BE2C (cell line): ENCODE data around the gene SNTG2.
"Not testable (repeated sequence)": the region's sequence is repeated elsewhere in the genome, so short reads cannot be mapped to it uniquely, and the experiment has no call there.

Experiments used
- DNase-seq: peaks from one replicate; pipeline ENCODE4 v3.0.0-alpha.2; 2020
- H3K27me3 ChIP-seq: fragments of 250-450 bp; sonication (Bioruptor Pico); 2 replicates; pipeline ENCODE4 v1.5.1; 2020; ENCODE audit warnings: mild to moderate bottlenecking
- H3K36me3 ChIP-seq: fragments of 250-450 bp; sonication (Bioruptor Pico); 2 replicates; pipeline ENCODE4 v1.5.1; 2020; ENCODE audit warnings: mild to moderate bottlenecking
- H3K4me1 ChIP-seq: fragments of 250-450 bp; sonication (Bioruptor Pico); 2 replicates; pipeline ENCODE4 v1.5.1; 2020
- H3K4me3 ChIP-seq: 2 replicates; pipeline ENCODE4 v1.5.1; 2011; ENCODE audit warnings: low read depth, low read length
- H3K9me3 ChIP-seq: fragments of 250-450 bp; sonication (Bioruptor Pico); 2 replicates; pipeline ENCODE4 v1.5.1; 2020
- CTCF ChIP-seq: IDR thresholded peaks from 2 replicates; pipeline ENCODE4 v1.5.1; 2012; ENCODE audit warnings: mild to moderate bottlenecking, low read depth, low read length

SNTG2 gene

GRCh38 chr2:1097101-1097500, 146.5 kb downstream of the SNTG2 start:
- no peaks in the 10 kb centered on the region for H3K4me1 ChIP-seq
- no peak overlapping the region for H3K4me3 ChIP-seq
- no peak for TF ChIP-seq CTCF
- H3K9me3 ChIP-seq = no peaks in the 10 kb centered on the region
- no peak for DNase-seq
- no peaks in the 10 kb centered on the region for H3K36me3 ChIP-seq
- H3K27me3 ChIP-seq = no peaks in the 10 kb centered on the region

- Histone ChIP-seq H3K9me3 (no peaks in the 10 kb centered on the region), H3K27me3 (no peaks in the 10 kb centered on the region), H3K36me3 (no peaks in the 10 kb centered on the region), H3K4me1 (no peaks in the 10 kb centered on the region), H3K4me3 (no peak overlapping the region)
- no peak for TF ChIP-seq CTCF
- no peak for DNase-seq
Measured at GRCh38 chr2:1099418-1099817, 148.8 kb downstream of the SNTG2 start.

- no peaks in the 10 kb centered on the region for H3K4me1 ChIP-seq
- no peak for DNase-seq
- no peaks in the 10 kb centered on the region for H3K9me3 ChIP-seq
- H3K36me3 ChIP-seq = no peaks in the 10 kb centered on the region
- no peak for TF ChIP-seq CTCF
- no peak overlapping the region for H3K4me3 ChIP-seq
- H3K27me3 ChIP-seq = no peaks in the 10 kb centered on the region
Measured at GRCh38 chr2:1101011-1101782, 150.5 kb downstream of the SNTG2 start.

- no peaks in the 10 kb centered on the region for H3K9me3 ChIP-seq
- DNase-seq = no peak
- no peaks in the 10 kb centered on the region for H3K36me3 ChIP-seq
- H3K4me1 ChIP-seq = no peaks in the 10 kb centered on the region
- H3K27me3 ChIP-seq = no peaks in the 10 kb centered on the region
- no peak overlapping the region for H3K4me3 ChIP-seq
- TF ChIP-seq CTCF = no peak
Measured at GRCh38 chr2:1101982-1102590, 151.4 kb downstream of the SNTG2 start.

GRCh38 chr2:1104364-1104763, 153.7 kb downstream of the SNTG2 start:
- Histone ChIP-seq H3K9me3 (no peaks in the 10 kb centered on the region), H3K4me1 (no peaks in the 10 kb centered on the region), H3K4me3 (no peak overlapping the region), H3K27me3 (no peaks in the 10 kb centered on the region), H3K36me3 (no peaks in the 10 kb centered on the region)
- no peak for DNase-seq
- no peak for TF ChIP-seq CTCF

GRCh38 chr2:1106344-1106743, 155.7 kb downstream of the SNTG2 start:
- not testable (repeated sequence) for H3K4me1 ChIP-seq, DNase-seq, H3K27me3 ChIP-seq, H3K4me3 ChIP-seq, H3K9me3 ChIP-seq, H3K36me3 ChIP-seq
